ENCODE results near the gene C6orf15. TPM values are rescaled to one million over a fixed set of nuclear protein-coding genes. Genes with fewer than 3 reads are reported as not detected.

The C6orf15 gene
- total and polyA plus RNA-seq, 2 of the 8 experiments (the other 6 are each of a cell fraction or from before 2014, with no cell fraction given), result not detected

- no peak for TF ChIP-seq RNF2 (IDR thresholded peaks at IDR 0.05; ENCODE audit: borderline replicate concordance, low read depth, low read length, missing control alignments, poor library complexity, severe bottlenecking)
- TF ChIP-seq EGR1 (IDR thresholded peaks at IDR 0.05; ENCODE audit: borderline replicate concordance, low read depth, low read length), result no peak
- TF ChIP-seq SRF (IDR thresholded peaks at IDR 0.05; ENCODE audit: low read depth, low read length), result no peak
- no peak for TF ChIP-seq CEBPB (IDR thresholded peaks at IDR 0.05; ENCODE audit: low read depth, low read length)
- TF ChIP-seq CHD2 (IDR thresholded peaks at IDR 0.05; ENCODE audit: low read length), result no peak
- no peak for TF ChIP-seq TCF12 (IDR thresholded peaks at IDR 0.05; ENCODE audit: low read depth, low read length)
- TF ChIP-seq RFX5 (IDR thresholded peaks at IDR 0.05; ENCODE audit: borderline replicate concordance, low read depth, low read length), result no peak
Observed at GRCh38 chr6:31144296-31144969, 32.1 kb upstream of the C6orf15 start (continued).

Data from H1 (cell line).